ENCODE data around the gene OSBPL6.

OSBPL6 gene

DNA sequence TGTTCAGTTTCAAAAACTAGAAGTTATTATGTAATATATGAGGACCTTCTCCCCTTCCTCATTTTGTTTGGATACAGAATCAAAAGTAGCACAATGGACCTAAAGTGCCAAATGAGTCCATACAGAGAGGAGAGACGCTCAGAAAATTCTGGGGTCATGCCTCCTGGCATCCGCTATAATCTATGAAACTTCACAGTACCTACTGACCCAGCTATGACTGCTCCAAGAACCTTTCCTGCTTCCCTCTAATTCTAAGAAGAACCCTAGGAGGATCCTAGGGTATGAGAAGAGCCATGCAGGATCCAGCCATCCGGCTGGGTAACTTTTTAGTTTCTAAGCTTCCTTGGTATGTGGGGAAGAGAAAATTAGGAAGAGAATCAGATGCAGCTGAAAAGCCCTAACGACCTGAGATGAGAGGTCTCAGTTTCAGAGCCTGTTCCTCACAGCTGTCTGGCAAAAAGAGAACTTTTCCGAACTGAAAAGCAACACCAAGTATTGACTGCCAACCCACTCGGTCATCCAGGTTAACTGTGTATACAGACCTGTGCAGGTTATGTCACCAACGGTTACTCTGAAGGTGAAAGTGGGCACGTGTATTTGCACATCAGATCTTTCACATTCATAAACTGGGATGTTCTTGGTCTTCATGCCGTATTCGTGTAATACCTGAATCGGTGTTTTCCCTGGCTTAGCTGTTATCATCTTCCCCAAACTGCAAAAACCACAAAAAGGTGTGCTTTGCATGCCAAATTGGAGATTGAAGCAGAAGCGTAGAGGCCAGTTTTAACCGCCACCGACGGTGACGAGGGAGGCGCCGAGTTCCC lies 255.6 kb downstream of the OSBPL6 start:
- peak overlapping the region; percentile 85 for H3K4me2 ChIP-seq (ENCODE audit: low read length, poor library complexity, severe bottlenecking)
- no peak overlapping the region for H2AK5ac ChIP-seq (ENCODE audit: low read length, severe bottlenecking)
- H4K8ac ChIP-seq (ENCODE audit: low read length) = peak overlapping the region; percentile 77
- H2BK15ac ChIP-seq (ENCODE audit: low read depth, poor library complexity, severe bottlenecking) = no peak overlapping the region
- no peak overlapping the region for H2BK120ac ChIP-seq (ENCODE audit: low read depth, low read length)
- DNase-seq = peak; percentile 22
- H3K27me3 ChIP-seq (ENCODE audit: control insufficient read depth in 1 of 2, insufficient read depth in 1 of 2, low read length in 2 of 2) = no peaks in the 10 kb centered on the region
- peaks cover 13 to 34% of the 10 kb centered on the region in 2 experiments for H3K36me3 ChIP-seq (ENCODE audit: control insufficient read depth in 1 of 2, insufficient read depth in 2 of 2, low read depth in 1 of 2, low read length in 2 of 2)
- H3K18ac ChIP-seq (ENCODE audit: low read depth in 1 of 2, low read length in 2 of 2) = peak overlapping the region; percentile 46 to 87
- H2AFZ ChIP-seq (ENCODE audit: low read depth, low read length) = peak overlapping the region; percentile 88
- H3K27ac ChIP-seq (ENCODE audit: low read length, poor library complexity, severe bottlenecking) = no peak overlapping the region
- peak overlapping the region in 1 of 2 experiments; percentile 91 for H3K4ac ChIP-seq (ENCODE audit: low read depth in 1 of 2, low read length in 2 of 2)
- peak overlapping the region in 1 of 2 experiments; percentile 7 for H2BK12ac ChIP-seq (ENCODE audit: low read length in 2 of 2)
- peak overlapping the region in 1 of 2 experiments; percentile 69 for H3K23ac ChIP-seq (ENCODE audit: low read length in 2 of 2)
- peaks cover 26% of the 10 kb centered on the region for H3K79me1 ChIP-seq (replicated peaks; ENCODE audit: low read length, poor library complexity, severe bottlenecking)
- no peaks in the 10 kb centered on the region for H3K9me3 ChIP-seq (ENCODE audit: control insufficient read depth, low read length)
- peak overlapping the region in 1 of 2 experiments; percentile 98 for H3K14ac ChIP-seq (ENCODE audit: low read length in 2 of 2)
- no peak overlapping the region for H4K91ac ChIP-seq (ENCODE audit: low read length)
- peaks cover 7% of the 10 kb centered on the region for H3K4me1 ChIP-seq (ENCODE audit: control insufficient read depth, insufficient read depth, low read depth, low read length)
- H2BK5ac ChIP-seq (ENCODE audit: low read depth, low read length, poor library complexity, severe bottlenecking) = no peak overlapping the region
- H3K9ac ChIP-seq (ENCODE audit: low read length) = peak overlapping the region; percentile 99
- 15% methylated on average over 17 of the region's 18 CpGs for WGBS
- peak overlapping the region; percentile 84 to 96 for H3K4me3 ChIP-seq (ENCODE audit: insufficient read depth in 1 of 2, low read depth in 1 of 2, low read length in 2 of 2)

DNA sequence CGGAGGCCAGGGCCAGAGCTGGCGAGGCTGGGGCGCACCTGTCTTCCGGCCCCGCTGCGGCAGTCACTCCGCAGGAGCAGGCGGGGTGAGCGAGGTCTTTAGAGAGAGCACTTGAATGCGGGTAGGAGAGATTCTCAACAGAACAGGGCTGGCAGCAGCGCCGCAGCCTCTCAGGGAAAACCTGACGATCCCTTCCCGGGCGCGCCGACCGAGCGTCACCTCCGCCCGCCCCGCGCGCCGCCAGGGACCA lies 256.1 kb downstream of the OSBPL6 start:
- H2BK15ac ChIP-seq (ENCODE audit: low read depth, poor library complexity, severe bottlenecking) = no peak overlapping the region
- H2BK12ac ChIP-seq (ENCODE audit: low read length in 2 of 2) = peak overlapping the region in 1 of 2 experiments; percentile 7
- no peak overlapping the region for H2BK5ac ChIP-seq (ENCODE audit: low read depth, low read length, poor library complexity, severe bottlenecking)
- peak overlapping the region; percentile 88 for H2AFZ ChIP-seq (ENCODE audit: low read depth, low read length)
- peak overlapping the region; percentile 39 for H2BK120ac ChIP-seq (ENCODE audit: low read depth, low read length)
- H3K4ac ChIP-seq (ENCODE audit: low read depth in 1 of 2, low read length in 2 of 2) = peak overlapping the region in 1 of 2 experiments; percentile 91
- H3K4me2 ChIP-seq (ENCODE audit: low read length, poor library complexity, severe bottlenecking) = peak overlapping the region; percentile 85
- no peaks in the 10 kb centered on the region for H3K27me3 ChIP-seq (ENCODE audit: control insufficient read depth in 1 of 2, insufficient read depth in 1 of 2, low read length in 2 of 2)
- WGBS = 0% methylated on average over 17 of the region's 25 CpGs
- H4K91ac ChIP-seq (ENCODE audit: low read length) = no peak overlapping the region
- peak overlapping the region in 1 of 2 experiments; percentile 98 for H3K14ac ChIP-seq (ENCODE audit: low read length in 2 of 2)
- H3K18ac ChIP-seq (ENCODE audit: low read depth in 1 of 2, low read length in 2 of 2) = peak overlapping the region; percentile 87 to 100
- peaks cover 24% of the 10 kb centered on the region for H3K79me1 ChIP-seq (replicated peaks; ENCODE audit: low read length, poor library complexity, severe bottlenecking)
- no peaks in the 10 kb centered on the region for H3K9me3 ChIP-seq (ENCODE audit: control insufficient read depth, low read length)
- no peak overlapping the region for H3K27ac ChIP-seq (ENCODE audit: low read length, poor library complexity, severe bottlenecking)
- H3K4me1 ChIP-seq (ENCODE audit: control insufficient read depth, insufficient read depth, low read depth, low read length) = peaks cover 7% of the 10 kb centered on the region
- H4K8ac ChIP-seq (ENCODE audit: low read length) = peak overlapping the region; percentile 77
- H3K23ac ChIP-seq (ENCODE audit: low read length in 2 of 2) = no peak overlapping the region
- peak overlapping the region; percentile 99 for H3K9ac ChIP-seq (ENCODE audit: low read length)
- no peak for DNase-seq
- H3K36me3 ChIP-seq (ENCODE audit: control insufficient read depth in 1 of 2, insufficient read depth in 2 of 2, low read depth in 1 of 2, low read length in 2 of 2) = peaks cover 13 to 29% of the 10 kb centered on the region in 2 experiments
- peak overlapping the region; percentile 84 to 96 for H3K4me3 ChIP-seq (ENCODE audit: insufficient read depth in 1 of 2, low read depth in 1 of 2, low read length in 2 of 2)
- H2AK5ac ChIP-seq (ENCODE audit: low read length, severe bottlenecking) = no peak overlapping the region

DNA sequence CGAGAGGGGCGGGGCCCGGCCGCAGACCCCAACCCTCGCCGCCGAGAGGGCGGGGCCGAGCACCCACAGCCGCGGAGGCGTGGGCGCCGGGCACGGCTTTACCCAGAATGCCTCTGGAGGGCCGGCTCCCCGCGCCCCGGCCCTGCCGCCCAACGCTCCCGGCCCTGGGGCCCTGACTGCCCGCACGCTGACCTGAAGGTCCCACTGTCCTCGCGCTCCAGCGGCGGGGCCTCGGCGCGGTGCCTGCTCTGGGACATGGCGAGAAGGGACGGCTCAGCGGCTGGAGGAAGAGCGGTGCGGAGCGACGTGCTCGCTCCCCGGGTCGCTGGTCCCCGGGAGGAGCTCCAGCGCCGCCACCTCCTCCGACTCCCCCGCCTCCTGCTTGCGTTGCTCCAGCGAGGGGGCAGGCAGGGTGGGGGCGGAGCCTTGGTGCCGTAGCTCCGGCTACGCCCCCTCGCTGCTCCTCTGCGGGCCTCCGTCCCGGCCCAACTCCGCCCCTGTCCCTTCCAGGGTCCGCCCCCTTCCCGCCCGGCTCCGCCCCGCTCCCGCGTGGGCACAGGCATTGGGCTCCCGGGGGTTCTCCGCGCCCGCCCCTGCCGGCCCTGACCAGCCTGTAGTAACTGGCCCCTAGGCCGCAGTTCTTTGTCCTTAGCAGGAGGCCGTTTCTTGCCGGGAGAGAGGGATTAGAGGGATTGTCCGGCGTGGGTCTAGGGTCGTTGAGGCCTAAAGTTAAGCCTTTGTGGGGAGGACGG lies 256.6 kb downstream of the OSBPL6 start, which contains the start of the genes PJVK and PRKRA:
PJVK (plus strand) TSS at position 605 of the 752 bp plus-strand sequence. CDS start 2,032 bp downstream, outside the sequence.
PRKRA (minus strand) TSS at position 402 of the 752 bp plus-strand sequence; CDS start at position 257, 145 bp downstream.
- peak within 1 kb of the TSS; percentile 91 for H2AK5ac ChIP-seq (ENCODE audit: low read length, severe bottlenecking)
- H4K91ac ChIP-seq (ENCODE audit: low read length) = peak within 1 kb of the TSS; percentile 92
- peak within 1 kb of the TSS; percentile 71 for H2BK120ac ChIP-seq (ENCODE audit: low read depth, low read length)
- H3K9me3 ChIP-seq (ENCODE audit: control insufficient read depth, low read length) = no peaks in the 10 kb centered on the region
- H3K4ac ChIP-seq (ENCODE audit: low read depth in 1 of 2, low read length in 2 of 2) = peak within 1 kb of the TSS; percentile 90 to 98
- H2BK12ac ChIP-seq (ENCODE audit: low read length in 2 of 2) = peak within 1 kb of the TSS; percentile 44 to 95
- peak within 1 kb of the TSS; percentile 85 for H3K4me2 ChIP-seq (ENCODE audit: low read length, poor library complexity, severe bottlenecking)
- H3K9ac ChIP-seq (ENCODE audit: low read length) = peak within 1 kb of the TSS; percentile 99
- peak within 1 kb of the TSS; percentile 98 for H4K8ac ChIP-seq (ENCODE audit: low read length)
- peak within 1 kb of the TSS in 1 of 2 experiments; percentile 89 for H3K23ac ChIP-seq (ENCODE audit: low read length in 2 of 2)
- peak within 1 kb of the TSS; percentile 98 for H2BK15ac ChIP-seq (ENCODE audit: low read depth, poor library complexity, severe bottlenecking)
- peak; percentile 97 for DNase-seq
- peaks cover 7% of the 10 kb centered on the region for H3K4me1 ChIP-seq (ENCODE audit: control insufficient read depth, insufficient read depth, low read depth, low read length)
- H3K27me3 ChIP-seq (ENCODE audit: control insufficient read depth in 1 of 2, insufficient read depth in 1 of 2, low read length in 2 of 2) = no peaks in the 10 kb centered on the region
- peak within 1 kb of the TSS; percentile 98 for H2AFZ ChIP-seq (ENCODE audit: low read depth, low read length)
- peak within 1 kb of the TSS; percentile 84 to 96 for H3K4me3 ChIP-seq (ENCODE audit: insufficient read depth in 1 of 2, low read depth in 1 of 2, low read length in 2 of 2)
- 1% methylated on average over 68 of the region's 76 CpGs for WGBS
- peak within 1 kb of the TSS in 1 of 2 experiments; percentile 100 for H3K14ac ChIP-seq (ENCODE audit: low read length in 2 of 2)
- peaks cover 22% of the 10 kb centered on the region for H3K79me1 ChIP-seq (replicated peaks; ENCODE audit: low read length, poor library complexity, severe bottlenecking)
- peak within 1 kb of the TSS; percentile 98 for H2BK5ac ChIP-seq (ENCODE audit: low read depth, low read length, poor library complexity, severe bottlenecking)
- H3K27ac ChIP-seq (ENCODE audit: low read length, poor library complexity, severe bottlenecking) = peak within 1 kb of the TSS; percentile 85
- peaks cover 8 to 26% of the 10 kb centered on the region in 2 experiments for H3K36me3 ChIP-seq (ENCODE audit: control insufficient read depth in 1 of 2, insufficient read depth in 2 of 2, low read depth in 1 of 2, low read length in 2 of 2)
- H3K18ac ChIP-seq (ENCODE audit: low read depth in 1 of 2, low read length in 2 of 2) = peak within 1 kb of the TSS; percentile 87 to 100

DNA sequence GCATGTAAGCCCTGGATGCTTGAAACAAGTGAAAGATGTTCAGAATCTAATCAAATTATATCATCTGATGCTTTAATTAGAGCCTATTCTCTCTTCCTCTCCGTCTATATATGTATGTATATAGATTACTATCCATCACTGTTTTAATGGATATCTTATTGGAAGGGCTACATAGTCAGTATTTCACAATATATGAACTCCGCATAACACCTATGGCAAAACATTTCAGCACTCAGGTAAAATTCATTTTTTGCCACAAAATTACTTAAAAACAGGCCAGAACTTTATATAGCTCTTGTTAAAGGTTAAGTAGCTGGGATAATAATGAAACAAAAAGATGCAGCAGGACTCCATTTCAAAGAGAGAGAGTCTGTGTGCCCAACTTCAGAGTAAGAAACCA lies 258.0 kb downstream of the OSBPL6 start:
- H2BK12ac ChIP-seq (ENCODE audit: low read length in 2 of 2) = no peak overlapping the region
- H3K4me2 ChIP-seq (ENCODE audit: low read length, poor library complexity, severe bottlenecking) = no peak overlapping the region
- H3K14ac ChIP-seq (ENCODE audit: low read length in 2 of 2) = no peak overlapping the region
- peaks cover 20% of the 10 kb centered on the region for H3K79me1 ChIP-seq (replicated peaks; ENCODE audit: low read length, poor library complexity, severe bottlenecking)
- no peak overlapping the region for H2BK15ac ChIP-seq (ENCODE audit: low read depth, poor library complexity, severe bottlenecking)
- no peaks in the 10 kb centered on the region for H3K9me3 ChIP-seq (ENCODE audit: control insufficient read depth, low read length)
- H3K36me3 ChIP-seq (ENCODE audit: control insufficient read depth in 1 of 2, insufficient read depth in 2 of 2, low read depth in 1 of 2, low read length in 2 of 2) = peaks cover 6 to 17% of the 10 kb centered on the region in 2 experiments
- H4K91ac ChIP-seq (ENCODE audit: low read length) = no peak overlapping the region
- no peak overlapping the region for H4K8ac ChIP-seq (ENCODE audit: low read length)
- peaks cover 7% of the 10 kb centered on the region for H3K4me1 ChIP-seq (ENCODE audit: control insufficient read depth, insufficient read depth, low read depth, low read length)
- H3K4me3 ChIP-seq (ENCODE audit: insufficient read depth in 1 of 2, low read depth in 1 of 2, low read length in 2 of 2) = no peak overlapping the region
- no peak overlapping the region for H3K18ac ChIP-seq (ENCODE audit: low read depth in 1 of 2, low read length in 2 of 2)
- no peak overlapping the region for H2AK5ac ChIP-seq (ENCODE audit: low read length, severe bottlenecking)
- peak overlapping the region; percentile 99 for H3K9ac ChIP-seq (ENCODE audit: low read length)
- 100% methylated on average over 1 of the region's 2 CpGs for WGBS
- H3K27ac ChIP-seq (ENCODE audit: low read length, poor library complexity, severe bottlenecking) = no peak overlapping the region
- H3K23ac ChIP-seq (ENCODE audit: low read length in 2 of 2) = no peak overlapping the region
- H2BK5ac ChIP-seq (ENCODE audit: low read depth, low read length, poor library complexity, severe bottlenecking) = no peak overlapping the region
- H2BK120ac ChIP-seq (ENCODE audit: low read depth, low read length) = no peak overlapping the region
- DNase-seq = no peak
- H3K4ac ChIP-seq (ENCODE audit: low read depth in 1 of 2, low read length in 2 of 2) = no peak overlapping the region
- no peaks in the 10 kb centered on the region for H3K27me3 ChIP-seq (ENCODE audit: control insufficient read depth in 1 of 2, insufficient read depth in 1 of 2, low read length in 2 of 2)
- H2AFZ ChIP-seq (ENCODE audit: low read depth, low read length) = no peak overlapping the region

Data from mesenchymal stem cell (in vitro differentiated cells and primary cell).